B cell (primary cell): Measurements from ENCODE around the gene IFNK. TPM values are rescaled to one million over a fixed set of nuclear protein-coding genes. Genes with fewer than 3 reads are reported as not detected.

Experiments
- ATAC-seq: fragments of 200-7000 bp; cut with Tn5 transposase; one replicate; pipeline ENCODE4 v1.10.0; 2021; ENCODE audit warnings: low read depth, mild to moderate bottlenecking, moderate number of reproducible peaks, moderate library complexity
- CTCF ChIA-PET: fragments of 350-600 bp; sonication (Branson Sonifier 250); formaldehyde crosslinking; loops from one replicate; lab custom pipeline; 2021; ENCODE audit warnings: antibody characterized with exemption, inconsistent platforms; lab: Charles Lee
- POLR2A ChIA-PET: fragments of 350-600 bp; sonication (Branson Sonifier 250); formaldehyde crosslinking; loops from one replicate; lab custom pipeline; 2021; ENCODE audit warnings: antibody characterized with exemption; lab: Charles Lee
- DNase-seq: peaks from one replicate; pipeline ENCODE4 v3.0.0; 2013
- H2AFZ ChIP-seq: 2 replicates; pipeline ENCODE4 v1.6.1; 2012; ENCODE audit warnings: mild to moderate bottlenecking, low read depth, low read length; ENCODE audit not compliant: insufficient read depth, poor library complexity, severe bottlenecking
- H3K27ac ChIP-seq, 2 donors: 1 replicate in 1 of 2; 2 replicates in 1 of 2; pipeline ENCODE4 v1.5.1; 2012 to 2013; ENCODE audit warnings: low read length in 2 of 2, mild to moderate bottlenecking in 2 of 2, moderate library complexity in 1 of 2
- H3K27me3 ChIP-seq, 4 experiments: fragments of 200-600 bp in 1 of 4; sonication (generic) in 1 of 4; replicated peaks in 1 of 4; 1 replicate in 2 of 4; 2 replicates in 2 of 4; pipeline versions ENCODE4 v1.6.1 to v1.7.0; 2013 to 2016; ENCODE audit warnings: low read length in 3 of 4, mild to moderate bottlenecking in 2 of 4, mixed read lengths in 1 of 4, moderate library complexity in 1 of 4; ENCODE audit not compliant: insufficient read depth in 4 of 4, control insufficient read depth in 3 of 4; ENCODE audit errors: control extremely low read depth in 1 of 4
- H3K36me3 ChIP-seq, 2 experiments: replicated peaks in 1 of 2; 1 replicate in 1 of 2; 2 replicates in 1 of 2; pipeline versions ENCODE4 v1.6.1 to v1.7.1; 2013; ENCODE audit warnings: low read length in 1 of 2; ENCODE audit not compliant: insufficient read depth in 2 of 2, control insufficient read depth in 1 of 2; ENCODE audit errors: control extremely low read depth in 1 of 2, extremely low read depth in 1 of 2
- H3K4me1 ChIP-seq, 2 donors: fragments of 200-600 bp in 1 of 2; sonication (generic) in 1 of 2; 1 replicate in 1 of 2; 2 replicates in 1 of 2; pipeline versions ENCODE4 v1.5.1 to v1.6.1; 2013 to 2017; ENCODE audit warnings: low read length in 2 of 2; ENCODE audit not compliant: control insufficient read depth in 2 of 2, insufficient read depth in 2 of 2
- H3K4me2 ChIP-seq: replicated peaks from 2 replicates; pipeline ENCODE3; 2012; ENCODE audit warnings: mild to moderate bottlenecking, low read depth, low read length; ENCODE audit not compliant: poor library complexity, severe bottlenecking
- H3K4me3 ChIP-seq, 5 experiments: fragments of 200-600 bp in 1 of 5; sonication (generic) in 1 of 5; 1 replicate in 3 of 5; 2 replicates in 2 of 5; pipeline versions ENCODE4 v1.5.1 to v1.7.0; 2011 to 2016; ENCODE audit warnings: low read length in 4 of 5, mild to moderate bottlenecking in 4 of 5, low read depth in 2 of 5, control low read depth in 1 of 5, moderate library complexity in 1 of 5; ENCODE audit not compliant: insufficient read depth in 1 of 5; ENCODE audit errors: control extremely low read depth in 1 of 5, extremely low read depth in 1 of 5
- H3K79me2 ChIP-seq: fragments of 200-600 bp; sonication (generic); one replicate; pipeline ENCODE4 v1.6.0; 2016; ENCODE audit warnings: low read length; ENCODE audit not compliant: control insufficient read depth, insufficient read depth
- H3K9ac ChIP-seq: fragments of 200-600 bp; sonication (generic); 2 replicates; pipeline ENCODE4 v1.6.1; 2017; ENCODE audit warnings: mild to moderate bottlenecking, low read length, moderate library complexity
- H3K9me3 ChIP-seq, 3 donors: one replicate each; pipeline versions ENCODE4 v1.6.1 to v1.7.1; 2013; ENCODE audit warnings: low read length in 2 of 3; ENCODE audit not compliant: control insufficient read depth in 2 of 3, insufficient read depth in 1 of 3; ENCODE audit errors: control extremely low read depth in 1 of 3
- H4K20me1 ChIP-seq: 2 replicates; pipeline ENCODE4 v1.6.0; 2012; ENCODE audit warnings: mild to moderate bottlenecking, low read length; ENCODE audit not compliant: insufficient read depth, control insufficient read depth, poor library complexity, severe bottlenecking
- H3K27ac Mint-ChIP-seq: one replicate; pipeline ENCODE4 v1.8.0; 2021; ENCODE audit warnings: mixed read lengths
- H3K27me3 Mint-ChIP-seq: one replicate; pipeline ENCODE4 v1.8.0; 2021; ENCODE audit warnings: mixed read lengths
- H3K4me1 Mint-ChIP-seq: one replicate; pipeline ENCODE4 v1.8.0; 2021; ENCODE audit warnings: mixed read lengths
- H3K4me3 Mint-ChIP-seq: one replicate; pipeline ENCODE4 v1.8.0; 2021; ENCODE audit warnings: mixed read lengths
- H3K9me3 Mint-ChIP-seq: one replicate; pipeline ENCODE4 v1.8.0; 2022; ENCODE audit warnings: mixed read lengths; ENCODE audit not compliant: insufficient read depth
- CTCF ChIP-seq: fragments of 200-600 bp; IDR thresholded peaks from one replicate; pipeline ENCODE4 v1.8.0; 2022; ENCODE audit warnings: antibody characterized with exemption, mild to moderate bottlenecking
- EZH2 ChIP-seq: IDR thresholded peaks from 2 replicates; pipeline ENCODE4 v1.6.1; 2012; ENCODE audit warnings: borderline replicate concordance, low read depth, mild to moderate bottlenecking, moderate library complexity, low read length; ENCODE audit not compliant: insufficient read depth, poor library complexity, severe bottlenecking
- WGBS: methylation state at CpG from one replicate; pipeline ENCODE4 v1.1.5; 2013; ENCODE audit warnings: missing lambda C conversion rate; ENCODE audit not compliant: insufficient coverage; 5-methylcytosine and 5-hydroxymethylcytosine counted together
- intact Hi-C: fragments of 100-400 bp; cut with micrococcal nuclease; formaldehyde crosslinking; loops from one replicate; pipeline ENCODE4 v1.10.0; 2022
- polyA plus RNA-seq: library from polyadenylated mRNA; depleted of rRNA; stranded (reverse); fragments of >200 nt; gene quantifications from 2 replicates; pipeline ENCODE4 v1.2.3, GENCODE V29; 2012
- total RNA-seq, 2 donors: library from RNA; stranded (reverse); fragments of 120-200 nt in 1 of 2; gene quantifications; 1 replicate in 1 of 2; 2 replicates in 1 of 2; pipeline versions ENCODE4 v1.2.3 to v1.2.4, GENCODE V29; 2013 to 2022

IFNK gene
- total and polyA plus RNA-seq, 2 donors (not counting 1 experiment from before 2014, with no cell fraction given) = not detected

GRCh38 chr9:27518809-27519208 lies 5.3 kb upstream of the IFNK start:
- no peak for ATAC-seq
- Mint-ChIP-seq H3K27ac (no peak overlapping the region), H3K4me1 (peaks cover 52% of the 10 kb centered on the region), H3K27me3 (no peaks in the 10 kb centered on the region), H3K9me3 (no peaks in the 10 kb centered on the region), H3K4me3 (no peak overlapping the region)
- ChIA-PET CTCF (interaction anchor here (1.5 kb wide), 1 partner anchor 186 kb away, joined by 4 read pairs; no protein-coding TSS in a partner anchor), POLR2A (no interaction called here)
- H3K4me2 ChIP-seq = no peak overlapping the region
- no peak overlapping the region for H3K9ac ChIP-seq
- peaks cover 96% of the 10 kb centered on the region for H3K79me2 ChIP-seq
- no peaks in the 10 kb centered on the region for H3K27me3 ChIP-seq
- no peak for DNase-seq
- H3K36me3 ChIP-seq = peaks cover 0 to 4% of the 10 kb centered on the region in 2 experiments
- H3K4me3 ChIP-seq = no peak overlapping the region
- H3K9me3 ChIP-seq = no peaks in the 10 kb centered on the region
- TF ChIP-seq EZH2 = no peak
- H3K4me1 ChIP-seq = peaks cover 0 to 9% of the 10 kb centered on the region in 2 donors
- intact Hi-C loops = no loop called here
- 100% methylated on average over 1 of the region's 4 CpGs for WGBS
- no peak overlapping the region for H3K27ac ChIP-seq
- no peak overlapping the region for H2AFZ ChIP-seq
- peaks cover 57% of the 10 kb centered on the region for H4K20me1 ChIP-seq

- DNase-seq = no peak
- CTCF ChIA-PET = no interaction called here
- Histone ChIP-seq H3K79me2 (peaks cover 96% of the 10 kb centered on the region), H3K27ac (no peak overlapping the region), H4K20me1 (peaks cover 47% of the 10 kb centered on the region), H3K4me3 (no peak overlapping the region), H3K4me2 (no peak overlapping the region), H3K4me1 (peaks cover 0 to 8% of the 10 kb centered on the region in 2 donors), H2AFZ (no peak overlapping the region), H3K27me3 (no peaks in the 10 kb centered on the region), H3K9ac (no peak overlapping the region), H3K9me3 (no peaks in the 10 kb centered on the region), H3K36me3 (peaks cover 0 to 3% of the 10 kb centered on the region in 2 experiments)
- TF ChIP-seq CTCF = no peak
- POLR2A ChIA-PET = no interaction called here
- no peaks in the 10 kb centered on the region for H3K9me3 Mint-ChIP-seq
- H3K27me3 Mint-ChIP-seq = no peaks in the 10 kb centered on the region
- H3K4me3 Mint-ChIP-seq = no peak overlapping the region
- no peak for ATAC-seq
- WGBS = 94% methylated on average over 7 of the region's 10 CpGs
- H3K27ac Mint-ChIP-seq = no peak overlapping the region
- peaks cover 57% of the 10 kb centered on the region for H3K4me1 Mint-ChIP-seq
- intact Hi-C loops = no loop called here
These were observed 4.3 kb upstream of the IFNK start for GRCh38 chr9:27519466-27520465.
